Measurements from ENCODE around the gene GADD45GIP1. TPM values are rescaled to one million over a fixed set of nuclear protein-coding genes. Genes with fewer than 3 reads are reported as not detected.

The GADD45GIP1 gene
- total and polyA plus RNA-seq, 10 of the 15 experiments (the other 5 are each of a cell fraction or from before 2014, with no cell fraction given): 5.1 to 136 (median 30.1) TPM

GRCh38 chr19:12959481-12959880, 2.5 kb upstream of the GADD45GIP1 start:
- ATAC-seq (no peak), DNase-seq (ENCODE audit: low read depth, low spot score) (no peak), FAIRE-seq (no peak)
- ChIA-PET RAD21 (ENCODE audit: unreplicated experiment) (no interaction called here), CTCF (interaction anchor here (0.6 to 1.6 kb wide), 3 partner anchors 40 to 86 kb away, joined by 3 to 6 read pairs (median 3); partner anchors contain the start of gene SYCE2), POLR2A (interaction anchor here (0.6 kb wide), 1 partner anchor 20 kb away, joined by 3 read pairs; no protein-coding TSS in a partner anchor), SMC1A (ENCODE audit: uncharacterized antibody, unreplicated experiment) (interaction anchor here (0.9 to 1.1 kb wide), 2 partner anchors 20 to 47 kb away, joined by 3 read pairs; no protein-coding TSS in a partner anchor)
- TF ChIP-seq ZNF274 (IDR thresholded peaks at IDR 0.05; ENCODE audit: insufficient read depth, insufficient read length) (no peak), SREBF2 (IDR thresholded peaks at IDR 0.05; ENCODE audit: low read length) (no peak), ZNF217 (IDR thresholded peaks at IDR 0.05) (no peak), USF2 (IDR thresholded peaks at IDR 0.05; ENCODE audit: borderline replicate concordance, low read depth, low read length) (no peak), FOS (IDR thresholded peaks at IDR 0.05; ENCODE audit: borderline replicate concordance, extremely low read depth, insufficient read length) (no peak), BHLHE40 (IDR thresholded peaks at IDR 0.05; ENCODE audit: borderline replicate concordance in 1 of 2, low read depth in 2 of 2, low read length in 1 of 2) (no peak)
- no peak overlapping the region for H3K9ac ChIP-seq (ENCODE audit: control insufficient read depth, insufficient read depth, low read length)
- H4K20me1 ChIP-seq (ENCODE audit: control insufficient read depth, insufficient read depth): no peaks in the 10 kb centered on the region
- peaks cover 25% of the 10 kb centered on the region for H3K79me2 ChIP-seq (ENCODE audit: control insufficient read depth, insufficient read depth, low read length)
- H3K27me3 ChIP-seq (replicated peaks in 1 of 2; ENCODE audit: control insufficient read depth in 2 of 2, insufficient read depth in 2 of 2, low read length in 1 of 2): no peaks in the 10 kb centered on the region
- no peaks in the 10 kb centered on the region for H3K9me3 ChIP-seq (replicated peaks; ENCODE audit: control insufficient read depth, insufficient read depth, low read length)
- no peak overlapping the region for H3K4me2 ChIP-seq (ENCODE audit: control insufficient read depth, insufficient read depth)
- BruUV-seq (replicated peaks): no TSS peak
- peaks cover 8% of the 10 kb centered on the region for H3K4me1 ChIP-seq (ENCODE audit: control insufficient read depth, insufficient read depth, low read length)
- in situ Hi-C loops (cut with MboI): no loop called here
- intact Hi-C loops (cut with micrococcal nuclease; ENCODE audit: unreplicated experiment): no loop called here
- no peak overlapping the region for H2AFZ ChIP-seq (ENCODE audit: control insufficient read depth, low read depth, low read length)
- H3K27ac ChIP-seq (ENCODE audit: control insufficient read depth, insufficient read depth): no peak overlapping the region
- no peaks in the 10 kb centered on the region for H3K36me3 ChIP-seq (ENCODE audit: control insufficient read depth in 2 of 2, insufficient read depth in 2 of 2, low read length in 1 of 2)
- H3K4me3 ChIP-seq: no peak overlapping the region
- 9% methylated on average over 6 of the region's 6 CpGs for WGBS (ENCODE audit: insufficient coverage, insufficient replicate concordance, low lambda C conversion rate, missing lambda C conversion rate)
